Measurements from ENCODE around the gene MTRF1. TPM values are rescaled to one million over a fixed set of nuclear protein-coding genes. Genes with fewer than 3 reads are reported as not detected.

The MTRF1 gene
- total RNA-seq, 1 experiment from 2014 or later: 13.7 TPM

DNA sequence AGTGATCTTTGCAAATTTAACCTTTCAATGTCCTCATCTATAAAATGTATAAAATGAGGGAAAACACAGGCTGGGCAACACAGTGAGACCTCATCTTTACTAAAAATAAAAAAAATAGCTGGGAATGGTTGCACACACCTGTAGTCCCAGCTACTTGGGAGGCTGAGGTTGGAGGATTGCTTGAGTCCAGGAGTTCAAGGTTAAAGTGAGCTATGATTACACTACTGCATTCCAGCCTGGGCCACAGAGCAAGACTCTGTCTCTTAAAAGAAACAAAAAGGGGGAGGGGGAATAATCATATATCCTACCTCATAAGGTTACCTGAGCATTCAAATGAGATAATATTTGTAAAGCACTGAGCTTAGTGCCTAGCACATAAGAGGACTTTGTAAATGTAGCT is 5.8 kb downstream of the MTRF1 start:
- DNase-seq (ENCODE audit: low read depth, low spot score) (no peak), ATAC-seq (no peak)
- intact Hi-C loops (cut with micrococcal nuclease; ENCODE audit: unreplicated experiment): no loop called here
- no peak overlapping the region for H3K4me3 ChIP-seq (ENCODE audit: low read depth in 2 of 2, low read length in 2 of 2)
- ChIA-PET POLR2A (no interaction called here), CTCF (no interaction called here)
- TF ChIP-seq, protein P1, sequence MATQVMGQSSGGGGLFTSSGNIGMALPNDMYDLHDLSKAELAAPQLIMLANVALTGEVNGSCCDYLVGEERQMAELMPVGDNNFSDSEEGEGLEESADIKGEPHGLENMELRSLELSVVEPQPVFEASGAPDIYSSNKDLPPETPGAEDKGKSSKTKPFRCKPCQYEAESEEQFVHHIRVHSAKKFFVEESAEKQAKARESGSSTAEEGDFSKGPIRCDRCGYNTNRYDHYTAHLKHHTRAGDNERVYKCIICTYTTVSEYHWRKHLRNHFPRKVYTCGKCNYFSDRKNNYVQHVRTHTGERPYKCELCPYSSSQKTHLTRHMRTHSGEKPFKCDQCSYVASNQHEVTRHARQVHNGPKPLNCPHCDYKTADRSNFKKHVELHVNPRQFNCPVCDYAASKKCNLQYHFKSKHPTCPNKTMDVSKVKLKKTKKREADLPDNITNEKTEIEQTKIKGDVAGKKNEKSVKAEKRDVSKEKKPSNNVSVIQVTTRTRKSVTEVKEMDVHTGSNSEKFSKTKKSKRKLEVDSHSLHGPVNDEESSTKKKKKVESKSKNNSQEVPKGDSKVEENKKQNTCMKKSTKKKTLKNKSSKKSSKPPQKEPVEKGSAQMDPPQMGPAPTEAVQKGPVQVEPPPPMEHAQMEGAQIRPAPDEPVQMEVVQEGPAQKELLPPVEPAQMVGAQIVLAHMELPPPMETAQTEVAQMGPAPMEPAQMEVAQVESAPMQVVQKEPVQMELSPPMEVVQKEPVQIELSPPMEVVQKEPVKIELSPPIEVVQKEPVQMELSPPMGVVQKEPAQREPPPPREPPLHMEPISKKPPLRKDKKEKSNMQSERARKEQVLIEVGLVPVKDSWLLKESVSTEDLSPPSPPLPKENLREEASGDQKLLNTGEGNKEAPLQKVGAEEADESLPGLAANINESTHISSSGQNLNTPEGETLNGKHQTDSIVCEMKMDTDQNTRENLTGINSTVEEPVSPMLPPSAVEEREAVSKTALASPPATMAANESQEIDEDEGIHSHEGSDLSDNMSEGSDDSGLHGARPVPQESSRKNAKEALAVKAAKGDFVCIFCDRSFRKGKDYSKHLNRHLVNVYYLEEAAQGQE (IDR thresholded peaks at IDR 0.05; ENCODE audit: insufficient read depth in 1 of 2, low read depth in 2 of 2, low read length in 1 of 2): no peak
- TF ChIP-seq, protein P2, sequence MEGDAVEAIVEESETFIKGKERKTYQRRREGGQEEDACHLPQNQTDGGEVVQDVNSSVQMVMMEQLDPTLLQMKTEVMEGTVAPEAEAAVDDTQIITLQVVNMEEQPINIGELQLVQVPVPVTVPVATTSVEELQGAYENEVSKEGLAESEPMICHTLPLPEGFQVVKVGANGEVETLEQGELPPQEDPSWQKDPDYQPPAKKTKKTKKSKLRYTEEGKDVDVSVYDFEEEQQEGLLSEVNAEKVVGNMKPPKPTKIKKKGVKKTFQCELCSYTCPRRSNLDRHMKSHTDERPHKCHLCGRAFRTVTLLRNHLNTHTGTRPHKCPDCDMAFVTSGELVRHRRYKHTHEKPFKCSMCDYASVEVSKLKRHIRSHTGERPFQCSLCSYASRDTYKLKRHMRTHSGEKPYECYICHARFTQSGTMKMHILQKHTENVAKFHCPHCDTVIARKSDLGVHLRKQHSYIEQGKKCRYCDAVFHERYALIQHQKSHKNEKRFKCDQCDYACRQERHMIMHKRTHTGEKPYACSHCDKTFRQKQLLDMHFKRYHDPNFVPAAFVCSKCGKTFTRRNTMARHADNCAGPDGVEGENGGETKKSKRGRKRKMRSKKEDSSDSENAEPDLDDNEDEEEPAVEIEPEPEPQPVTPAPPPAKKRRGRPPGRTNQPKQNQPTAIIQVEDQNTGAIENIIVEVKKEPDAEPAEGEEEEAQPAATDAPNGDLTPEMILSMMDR (IDR thresholded peaks at IDR 0.05): no peak
- TF ChIP-seq TCF7L2 (IDR thresholded peaks at IDR 0.05; ENCODE audit: low read depth, low read length) (no peak), POLR2AphosphoS5 (IDR thresholded peaks at IDR 0.05; ENCODE audit: low read depth, low read length) (no peak), SIN3A (IDR thresholded peaks at IDR 0.05; ENCODE audit: borderline replicate concordance, insufficient read depth, low read depth, low read length) (no peak)
- H3K4me1 ChIP-seq (ENCODE audit: control insufficient read depth, insufficient read depth, low read length): no peaks in the 10 kb centered on the region
- no peaks in the 10 kb centered on the region for H3K9me3 ChIP-seq (ENCODE audit: control insufficient read depth, insufficient read depth, low read depth, low read length)
- no peaks in the 10 kb centered on the region for H3K27me3 ChIP-seq (ENCODE audit: control insufficient read depth, insufficient read depth, low read length)
- H3K36me3 ChIP-seq (ENCODE audit: control insufficient read depth, insufficient read depth, low read length): no peaks in the 10 kb centered on the region
- in situ Hi-C loops (cut with HindIII; ENCODE audit: low pct_unique_long_range_greater_than_20kb, low sequenced_read_pairs): no loop called here
- BruUV-seq (replicated peaks): no TSS peak
- H3K27ac ChIP-seq (ENCODE audit: low read length): no peak overlapping the region

GRCh38 chr13:41254902-41255301 is 8.5 kb downstream of the MTRF1 start:
- intact Hi-C loops (cut with micrococcal nuclease; ENCODE audit: unreplicated experiment) (no loop called here), in situ Hi-C loops (cut with HindIII; ENCODE audit: low pct_unique_long_range_greater_than_20kb, low sequenced_read_pairs) (no loop called here)
- Histone ChIP-seq H3K4me1 (ENCODE audit: control insufficient read depth, insufficient read depth, low read length) (no peaks in the 10 kb centered on the region), H3K27ac (ENCODE audit: low read length) (no peak overlapping the region), H3K4me3 (ENCODE audit: low read depth in 2 of 2, low read length in 2 of 2) (no peak overlapping the region), H3K27me3 (ENCODE audit: control insufficient read depth, insufficient read depth, low read length) (no peaks in the 10 kb centered on the region), H3K36me3 (ENCODE audit: control insufficient read depth, insufficient read depth, low read length) (no peaks in the 10 kb centered on the region), H3K9me3 (ENCODE audit: control insufficient read depth, insufficient read depth, low read depth, low read length) (no peaks in the 10 kb centered on the region)
- ChIA-PET CTCF (no interaction called here), POLR2A (no interaction called here)
- DNase-seq (ENCODE audit: low read depth, low spot score): no peak
- no TSS peak for BruUV-seq (replicated peaks)
- TF ChIP-seq, protein P1 (IDR thresholded peaks at IDR 0.05; ENCODE audit: insufficient read depth in 1 of 2, low read depth in 2 of 2, low read length in 1 of 2): no peak
- no peak for TF ChIP-seq POLR2AphosphoS5 (IDR thresholded peaks at IDR 0.05; ENCODE audit: low read depth, low read length)
- no peak for TF ChIP-seq SIN3A (IDR thresholded peaks at IDR 0.05; ENCODE audit: borderline replicate concordance, insufficient read depth, low read depth, low read length)
- TF ChIP-seq, protein P2 (IDR thresholded peaks at IDR 0.05): no peak
- TF ChIP-seq TCF7L2 (IDR thresholded peaks at IDR 0.05; ENCODE audit: low read depth, low read length): no peak
- no peak for ATAC-seq

All from Panc1 (cell line).